OCI-LY7 (cell line): ENCODE measurements around the gene TBPL1. TPM values are rescaled to one million over a fixed set of nuclear protein-coding genes. Genes with fewer than 3 reads are reported as not detected.

Experiments
- BruUV-seq: library from RNA; stranded (reverse); fragments of 400-500 nt; replicated peaks from 2 replicates; lab custom pipeline; 2021; lab: Mats Ljungman, UMichigan
- CTCF ChIA-PET: fragments of 300-600 bp; sonication (Branson Sonifier 250); formaldehyde crosslinking; loops from one replicate; lab custom pipeline; 2022; ENCODE audit warnings: antibody characterized with exemption; ENCODE audit not compliant: unreplicated experiment; lab: Charles Lee
- POLR2A ChIA-PET: fragments of 300-600 bp; sonication (Branson Sonifier 250); formaldehyde crosslinking; loops from one replicate; lab custom pipeline; 2022; ENCODE audit warnings: antibody characterized with exemption; lab: Charles Lee
- DNase-seq: peaks from one replicate; pipeline ENCODE4 v3.0.0-alpha.2; 2015; ENCODE audit warnings: low spot score
- H2AFZ ChIP-seq: fragments of 200-600 bp; sonication (generic), shearing (Covaris generic); 2 replicates; pipeline ENCODE4 v1.6.1; 2014; ENCODE audit warnings: mild to moderate bottlenecking, antibody characterized with exemption, low read length, moderate library complexity
- H3K27ac ChIP-seq: fragments of 200-600 bp; sonication (generic); 2 replicates; pipeline ENCODE4 v1.5.1; 2014; ENCODE audit warnings: mixed run types, low read depth, mild to moderate bottlenecking, moderate library complexity, low read length, inconsistent platforms; ENCODE audit not compliant: poor library complexity, severe bottlenecking
- H3K36me3 ChIP-seq: fragments of 200-600 bp; sonication (generic); 2 replicates; pipeline ENCODE4 v1.6.1; 2014; ENCODE audit warnings: mild to moderate bottlenecking, antibody characterized with exemption, low read length, moderate library complexity, mixed read lengths; ENCODE audit not compliant: insufficient read depth
- H3K4me1 ChIP-seq: fragments of 200-600 bp; sonication (generic); 2 replicates; pipeline ENCODE4 v1.5.1; 2014; ENCODE audit warnings: mild to moderate bottlenecking, low read length; ENCODE audit not compliant: insufficient read depth, poor library complexity, severe bottlenecking
- H3K4me2 ChIP-seq: fragments of 200-600 bp; sonication (generic); 2 replicates; pipeline ENCODE4 v1.6.1; 2014; ENCODE audit warnings: mild to moderate bottlenecking, low read length
- H3K4me3 ChIP-seq: fragments of 200-600 bp; sonication (generic); 2 replicates; pipeline ENCODE4 v1.5.1; 2014; ENCODE audit warnings: mild to moderate bottlenecking, low read depth, low read length; ENCODE audit not compliant: poor library complexity, severe bottlenecking
- H3K79me2 ChIP-seq: fragments of 200-600 bp; sonication (generic); 2 replicates; pipeline ENCODE4 v1.6.1; 2016; ENCODE audit warnings: low read depth, mild to moderate bottlenecking, low read length, moderate library complexity, mixed read lengths; ENCODE audit not compliant: insufficient read depth
- H3K9me2 ChIP-seq: fragments of 200-600 bp; sonication (generic); 2 replicates; pipeline ENCODE4 v1.6.1; 2016; ENCODE audit warnings: mild to moderate bottlenecking, low read length, mixed read lengths; ENCODE audit not compliant: insufficient read depth
- H3K9me3 ChIP-seq: fragments of 200-600 bp; sonication (generic); 2 replicates; pipeline ENCODE4 v1.6.1; 2014; ENCODE audit warnings: mild to moderate bottlenecking, mixed run types, low read length, mixed read lengths
- H4K20me1 ChIP-seq: fragments of 200-600 bp; sonication (generic); 2 replicates; pipeline ENCODE4 v1.6.1; 2014; ENCODE audit warnings: mild to moderate bottlenecking, antibody characterized with exemption, low read length, moderate library complexity, mixed read lengths; ENCODE audit not compliant: insufficient read depth
- CTCF ChIP-seq: fragments of 200-600 bp; sonication (generic); conservative IDR thresholded peaks from 2 replicates; pipeline ENCODE4 v1.5.1; 2014; ENCODE audit warnings: mild to moderate bottlenecking, antibody characterized with exemption, low read length, moderate library complexity, mixed read lengths
- EZH2phosphoT487 ChIP-seq: fragments of 200-600 bp; sonication (generic); IDR thresholded peaks from 2 replicates; pipeline ENCODE4 v1.6.1; 2018; ENCODE audit warnings: low read depth, borderline replicate concordance, mild to moderate bottlenecking, mixed run types, antibody characterized with exemption, low read length, moderate library complexity, mixed read lengths
- intact Hi-C: fragments of 100-400 bp; cut with micrococcal nuclease; formaldehyde crosslinking; loops from one replicate; pipeline ENCODE4 v1.10.0; 2022; ENCODE audit not compliant: unreplicated experiment
- total RNA-seq, 2 experiments: library from RNA; depleted of rRNA in 1 of 2; stranded (reverse); fragments of >200 nt in 1 of 2; shearing (Covaris generic) in 1 of 2; gene quantifications; 2 replicates each; pipeline ENCODE4 v1.2.3, GENCODE V29; 2014 to 2022

TBPL1 gene
- total RNA-seq, 2 experiments from 2014 or later = 27.8 to 47.7 TPM

DNA sequence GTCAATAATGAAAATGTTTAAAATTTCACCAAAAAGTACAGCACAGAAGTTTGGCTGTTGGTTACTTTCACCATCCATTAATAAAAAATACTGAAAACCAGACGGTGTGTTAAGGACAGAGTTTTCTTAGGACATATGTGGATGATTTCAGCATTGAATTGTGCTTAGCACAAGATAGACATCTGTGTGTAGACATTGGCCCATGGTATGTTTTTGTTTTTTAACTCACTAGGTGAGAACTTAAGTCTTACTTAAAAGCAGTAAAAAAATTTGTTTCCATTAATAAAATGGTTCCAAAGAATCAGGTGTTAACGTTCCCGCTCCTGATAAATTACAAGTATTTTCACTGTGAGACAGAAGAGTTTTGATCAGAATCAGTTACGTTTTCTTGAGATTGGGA lies 4.2 kb downstream of the TBPL1 start:
- Histone ChIP-seq H3K27ac (no peak overlapping the region), H3K4me3 (no peak overlapping the region), H4K20me1 (peaks cover 50% of the 10 kb centered on the region), H3K9me3 (no peaks in the 10 kb centered on the region), H3K9me2 (no peaks in the 10 kb centered on the region), H2AFZ (no peak overlapping the region), H3K36me3 (peaks cover 15% of the 10 kb centered on the region; the same call in 1 of the 2 replicates), H3K4me2 (peak overlapping the region; percentile 79), H3K4me1 (peaks cover 41% of the 10 kb centered on the region), H3K79me2 (peaks cover 91% of the 10 kb centered on the region)
- intact Hi-C loops = loop anchor here (10.0 kb wide), 2 partner anchors 1142 to 1538 kb away; partner anchors contain the start of genes AHI1 and RPS12
- POLR2A ChIA-PET = interaction anchor here (1.3 kb wide), 1 partner anchor 8 kb away, joined by 4 read pairs; no protein-coding TSS in a partner anchor
- CTCF ChIA-PET = no interaction called here
- no peak for DNase-seq
- no TSS peak for BruUV-seq
- no peak for TF ChIP-seq CTCF

- peaks cover 15% of the 10 kb centered on the region; the same call in 1 of the 2 replicates for H3K36me3 ChIP-seq
- H3K4me1 ChIP-seq = peaks cover 41% of the 10 kb centered on the region
- DNase-seq = no peak
- peaks cover 53% of the 10 kb centered on the region for H4K20me1 ChIP-seq
- peaks cover 97% of the 10 kb centered on the region for H3K79me2 ChIP-seq
- no peak overlapping the region for H3K27ac ChIP-seq
- H3K9me2 ChIP-seq = no peaks in the 10 kb centered on the region
- intact Hi-C loops = loop anchor here (10.0 kb wide), 2 partner anchors 1143 to 1537 kb away; partner anchors contain the start of genes AHI1 and RPS12
- no peak overlapping the region for H3K4me3 ChIP-seq
- POLR2A ChIA-PET = interaction anchor here (0.6 to 1.7 kb wide), 8 partner anchors 8 to 1492 kb away, joined by 3 to 8 read pairs (median 4); no protein-coding TSS in a partner anchor
- CTCF ChIA-PET = interaction anchor here (1.0 to 1.7 kb wide), 3 partner anchors 12 to 34 kb away, joined by 3 to 7 read pairs (median 3); no protein-coding TSS in a partner anchor
- H3K9me3 ChIP-seq = no peaks in the 10 kb centered on the region
- no TSS peak for BruUV-seq
- no peak overlapping the region for H2AFZ ChIP-seq
- TF ChIP-seq EZH2phosphoT487 (no peak), CTCF (no peak)
- peak overlapping the region; percentile 79 for H3K4me2 ChIP-seq
These were observed 4.8 kb downstream of the TBPL1 start for GRCh38 chr6:133957780-133958242.

DNA sequence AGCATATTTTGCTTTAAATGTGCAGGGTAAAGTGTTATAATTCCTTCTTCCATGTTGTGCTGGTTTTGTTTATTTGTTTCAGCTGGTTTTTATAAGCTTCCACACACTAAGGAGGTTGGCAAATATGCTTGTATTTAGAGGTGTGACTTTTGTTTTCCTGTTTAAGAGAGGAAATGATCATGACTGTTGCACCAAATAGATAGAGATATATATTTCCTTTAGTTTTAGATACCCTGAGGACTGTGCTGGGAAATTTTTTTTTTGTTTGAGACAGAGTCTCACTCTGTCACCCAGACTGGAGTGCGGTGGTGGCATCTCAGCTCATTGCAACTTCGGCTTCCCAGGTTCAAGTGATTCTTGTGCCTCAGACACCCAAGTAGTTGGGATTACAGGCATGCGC lies 5.8 kb downstream of the TBPL1 start:
- DNase-seq = no peak
- ChIA-PET POLR2A (interaction anchor here (0.6 to 1.7 kb wide), 8 partner anchors 8 to 1491 kb away, joined by 3 to 8 read pairs (median 4); no protein-coding TSS in a partner anchor), CTCF (interaction anchor here (1.0 to 1.7 kb wide), 3 partner anchors 13 to 35 kb away, joined by 3 to 7 read pairs (median 3); no protein-coding TSS in a partner anchor)
- Histone ChIP-seq H3K27ac (no peak overlapping the region), H3K9me3 (no peaks in the 10 kb centered on the region), H3K36me3 (peaks cover 15% of the 10 kb centered on the region; the same call in 1 of the 2 replicates), H4K20me1 (peaks cover 55% of the 10 kb centered on the region), H3K4me1 (peaks cover 41% of the 10 kb centered on the region), H3K79me2 (peaks cover 95% of the 10 kb centered on the region), H2AFZ (no peak overlapping the region), H3K9me2 (no peaks in the 10 kb centered on the region), H3K4me2 (no peak overlapping the region), H3K4me3 (no peak overlapping the region)
- intact Hi-C loops = loop anchor here (10.0 kb wide), 2 partner anchors 1144 to 1536 kb away; partner anchors contain the start of genes AHI1 and RPS12
- BruUV-seq = no TSS peak
- no peak for TF ChIP-seq EZH2phosphoT487
- TF ChIP-seq CTCF = no peak
